SK-N-SH treated with all-trans-retinoic acid at 6 μM for 48 hours (cell line): ENCODE measurements around the gene NXPE4.

Source experiments
- CSRNP3 ChIP-seq: fragments of 250-450 bp; sonication (Bioruptor Pico); IDR thresholded peaks from 2 replicates; pipeline ENCODE4 v1.5.1; 2021; ENCODE audit warnings: mild to moderate bottlenecking, moderate library complexity
- OSR1 ChIP-seq: fragments of 250-450 bp; sonication (Bioruptor Pico); IDR thresholded peaks from 2 replicates; pipeline ENCODE4 v1.8.0; 2022; ENCODE audit warnings: moderate library complexity, mild to moderate bottlenecking, inconsistent platforms
- POU6F1 ChIP-seq: fragments of 250-450 bp; sonication (Bioruptor Pico); IDR thresholded peaks from 2 replicates; pipeline ENCODE4 v1.8.0; 2021; ENCODE audit warnings: low read depth, mild to moderate bottlenecking, moderate library complexity, borderline replicate concordance
- PPARA ChIP-seq: fragments of 250-450 bp; sonication (Bioruptor Pico); IDR thresholded peaks from 2 replicates; pipeline ENCODE4 v1.5.0; 2020; ENCODE audit warnings: mild to moderate bottlenecking, borderline replicate concordance
- SNAI2 ChIP-seq: fragments of 250-450 bp; sonication (Bioruptor Pico); IDR thresholded peaks from 2 replicates; pipeline ENCODE4 v1.5.0; 2020; ENCODE audit warnings: mild to moderate bottlenecking, moderate library complexity
- ZC3H10 ChIP-seq: fragments of 250-450 bp; sonication (Bioruptor Pico); IDR thresholded peaks from 2 replicates; pipeline ENCODE4 v1.5.1; 2021; ENCODE audit warnings: mild to moderate bottlenecking, moderate library complexity
- ZFP3 ChIP-seq: fragments of 250-450 bp; sonication (Bioruptor Pico); IDR thresholded peaks from 2 replicates; pipeline ENCODE4 v1.5.0; 2020; ENCODE audit warnings: mild to moderate bottlenecking, moderate library complexity
- ZFP30 ChIP-seq: fragments of 450-650 bp; formaldehyde crosslinking; IDR thresholded peaks from 2 replicates; pipeline ENCODE4 v1.5.0; 2022; ENCODE audit warnings: mild to moderate bottlenecking, moderate library complexity
- TF ChIP-seq, protein P1 (sequence below): fragments of 250-450 bp; sonication (Bioruptor Pico); IDR thresholded peaks from 2 replicates; pipeline ENCODE4 v1.5.1; 2020; ENCODE audit warnings: low read depth, mild to moderate bottlenecking, moderate library complexity
- TF ChIP-seq, protein P2 (sequence below): fragments of 250-450 bp; sonication (Bioruptor Pico); IDR thresholded peaks from 2 replicates; pipeline ENCODE4 v1.8.0; 2020; ENCODE audit warnings: mild to moderate bottlenecking, moderate library complexity, borderline replicate concordance
- TF ChIP-seq, protein P3 (sequence below): fragments of 250-450 bp; sonication (Bioruptor Pico); IDR thresholded peaks from 2 replicates; pipeline ENCODE4 v1.5.0; 2020; ENCODE audit warnings: mild to moderate bottlenecking, moderate library complexity

- no peak for TF ChIP-seq SNAI2 (CRISPR knock-in tag)
- TF ChIP-seq ZFP30 (CRISPR knock-in tag) = no peak
- TF ChIP-seq, protein P1, sequence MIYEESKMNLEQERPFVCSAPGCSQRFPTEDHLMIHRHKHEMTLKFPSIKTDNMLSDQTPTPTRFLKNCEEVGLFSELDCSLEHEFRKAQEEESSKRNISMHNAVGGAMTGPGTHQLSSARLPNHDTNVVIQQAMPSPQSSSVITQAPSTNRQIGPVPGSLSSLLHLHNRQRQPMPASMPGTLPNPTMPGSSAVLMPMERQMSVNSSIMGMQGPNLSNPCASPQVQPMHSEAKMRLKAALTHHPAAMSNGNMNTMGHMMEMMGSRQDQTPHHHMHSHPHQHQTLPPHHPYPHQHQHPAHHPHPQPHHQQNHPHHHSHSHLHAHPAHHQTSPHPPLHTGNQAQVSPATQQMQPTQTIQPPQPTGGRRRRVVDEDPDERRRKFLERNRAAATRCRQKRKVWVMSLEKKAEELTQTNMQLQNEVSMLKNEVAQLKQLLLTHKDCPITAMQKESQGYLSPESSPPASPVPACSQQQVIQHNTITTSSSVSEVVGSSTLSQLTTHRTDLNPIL = no peak
- TF ChIP-seq, protein P2, sequence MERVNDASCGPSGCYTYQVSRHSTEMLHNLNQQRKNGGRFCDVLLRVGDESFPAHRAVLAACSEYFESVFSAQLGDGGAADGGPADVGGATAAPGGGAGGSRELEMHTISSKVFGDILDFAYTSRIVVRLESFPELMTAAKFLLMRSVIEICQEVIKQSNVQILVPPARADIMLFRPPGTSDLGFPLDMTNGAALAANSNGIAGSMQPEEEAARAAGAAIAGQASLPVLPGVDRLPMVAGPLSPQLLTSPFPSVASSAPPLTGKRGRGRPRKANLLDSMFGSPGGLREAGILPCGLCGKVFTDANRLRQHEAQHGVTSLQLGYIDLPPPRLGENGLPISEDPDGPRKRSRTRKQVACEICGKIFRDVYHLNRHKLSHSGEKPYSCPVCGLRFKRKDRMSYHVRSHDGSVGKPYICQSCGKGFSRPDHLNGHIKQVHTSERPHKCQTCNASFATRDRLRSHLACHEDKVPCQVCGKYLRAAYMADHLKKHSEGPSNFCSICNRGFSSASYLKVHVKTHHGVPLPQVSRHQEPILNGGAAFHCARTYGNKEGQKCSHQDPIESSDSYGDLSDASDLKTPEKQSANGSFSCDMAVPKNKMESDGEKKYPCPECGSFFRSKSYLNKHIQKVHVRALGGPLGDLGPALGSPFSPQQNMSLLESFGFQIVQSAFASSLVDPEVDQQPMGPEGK = no peak
- TF ChIP-seq POU6F1 = no peak
- no peak for TF ChIP-seq ZFP3
- TF ChIP-seq, protein P3, sequence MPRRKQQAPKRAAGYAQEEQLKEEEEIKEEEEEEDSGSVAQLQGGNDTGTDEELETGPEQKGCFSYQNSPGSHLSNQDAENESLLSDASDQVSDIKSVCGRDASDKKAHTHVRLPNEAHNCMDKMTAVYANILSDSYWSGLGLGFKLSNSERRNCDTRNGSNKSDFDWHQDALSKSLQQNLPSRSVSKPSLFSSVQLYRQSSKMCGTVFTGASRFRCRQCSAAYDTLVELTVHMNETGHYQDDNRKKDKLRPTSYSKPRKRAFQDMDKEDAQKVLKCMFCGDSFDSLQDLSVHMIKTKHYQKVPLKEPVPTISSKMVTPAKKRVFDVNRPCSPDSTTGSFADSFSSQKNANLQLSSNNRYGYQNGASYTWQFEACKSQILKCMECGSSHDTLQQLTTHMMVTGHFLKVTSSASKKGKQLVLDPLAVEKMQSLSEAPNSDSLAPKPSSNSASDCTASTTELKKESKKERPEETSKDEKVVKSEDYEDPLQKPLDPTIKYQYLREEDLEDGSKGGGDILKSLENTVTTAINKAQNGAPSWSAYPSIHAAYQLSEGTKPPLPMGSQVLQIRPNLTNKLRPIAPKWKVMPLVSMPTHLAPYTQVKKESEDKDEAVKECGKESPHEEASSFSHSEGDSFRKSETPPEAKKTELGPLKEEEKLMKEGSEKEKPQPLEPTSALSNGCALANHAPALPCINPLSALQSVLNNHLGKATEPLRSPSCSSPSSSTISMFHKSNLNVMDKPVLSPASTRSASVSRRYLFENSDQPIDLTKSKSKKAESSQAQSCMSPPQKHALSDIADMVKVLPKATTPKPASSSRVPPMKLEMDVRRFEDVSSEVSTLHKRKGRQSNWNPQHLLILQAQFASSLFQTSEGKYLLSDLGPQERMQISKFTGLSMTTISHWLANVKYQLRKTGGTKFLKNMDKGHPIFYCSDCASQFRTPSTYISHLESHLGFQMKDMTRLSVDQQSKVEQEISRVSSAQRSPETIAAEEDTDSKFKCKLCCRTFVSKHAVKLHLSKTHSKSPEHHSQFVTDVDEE (CRISPR knock-in tag) = no peak
- no peak for TF ChIP-seq PPARA (CRISPR knock-in tag)
- TF ChIP-seq CSRNP3 (CRISPR knock-in tag) = no peak
- no peak for TF ChIP-seq OSR1
- no peak for TF ChIP-seq ZC3H10
These were observed 41.9 kb downstream of the NXPE4 start for GRCh38 chr11:114553642-114554041.
